Mononuclear cell (primary cell): ENCODE results near the gene STK17A. TPM values are rescaled to one million over a fixed set of nuclear protein-coding genes. Genes with fewer than 3 reads are reported as not detected.
"Not testable (repeated sequence)": the region's sequence is repeated elsewhere in the genome, so short reads cannot be mapped to it uniquely, and the experiment has no call there.

Source experiments
- H3K27me3 ChIP-seq: 2 replicates; pipeline ENCODE4 v1.6.0; 2011; ENCODE audit warnings: low read length, control low read depth; ENCODE audit not compliant: insufficient read depth
- H3K4me1 ChIP-seq: 2 replicates; pipeline ENCODE4 v1.5.1; 2011; ENCODE audit warnings: mild to moderate bottlenecking, low read length, control low read depth; ENCODE audit not compliant: insufficient read depth
- H3K4me3 ChIP-seq: 2 replicates; pipeline ENCODE4 v1.5.1; 2011; ENCODE audit warnings: mild to moderate bottlenecking, low read length, moderate library complexity
- H3K9me3 ChIP-seq: 2 replicates; pipeline ENCODE4 v1.5.1; 2011; ENCODE audit warnings: low read depth, mild to moderate bottlenecking, control low read depth, low read length
- total RNA-seq: library from RNA; depleted of rRNA; stranded (reverse); fragments of >200 nt; gene quantifications from one replicate; pipeline ENCODE4 v1.2.3, GENCODE V29; 2012

STK17A gene
- total RNA-seq, 1 donor = 253 TPM

DNA sequence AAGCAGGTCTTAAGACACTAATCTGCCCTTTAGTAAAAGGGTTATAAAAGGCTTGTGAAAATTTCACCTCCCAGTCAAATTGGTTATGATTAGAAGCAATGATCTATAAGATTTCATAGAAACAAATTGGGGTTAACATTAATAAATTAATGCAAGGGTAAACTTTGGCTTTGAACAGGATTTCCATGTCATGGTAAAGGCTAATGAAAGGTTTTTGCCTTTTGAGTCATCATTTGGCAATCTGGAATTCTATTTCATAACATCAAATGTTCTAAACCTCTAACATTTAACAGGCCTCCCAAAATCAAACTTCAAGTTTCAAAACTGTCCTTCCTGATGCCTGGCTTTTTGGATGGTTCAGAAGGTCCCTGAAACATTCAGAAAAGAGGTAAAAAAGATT is 84.0 kb downstream of the STK17A start:
- H3K4me1 ChIP-seq = peaks cover 16% of the 10 kb centered on the region
- H3K27me3 ChIP-seq = no peaks in the 10 kb centered on the region
- peaks cover 17% of the 10 kb centered on the region for H3K9me3 ChIP-seq
- no peak overlapping the region for H3K4me3 ChIP-seq

- Histone ChIP-seq H3K4me1 (peaks cover 16% of the 10 kb centered on the region), H3K27me3 (no peaks in the 10 kb centered on the region), H3K4me3 (no peak overlapping the region), H3K9me3 (peaks cover 19% of the 10 kb centered on the region)
Observed at GRCh38 chr7:43668035-43668434, 85.1 kb downstream of the STK17A start.

DNA sequence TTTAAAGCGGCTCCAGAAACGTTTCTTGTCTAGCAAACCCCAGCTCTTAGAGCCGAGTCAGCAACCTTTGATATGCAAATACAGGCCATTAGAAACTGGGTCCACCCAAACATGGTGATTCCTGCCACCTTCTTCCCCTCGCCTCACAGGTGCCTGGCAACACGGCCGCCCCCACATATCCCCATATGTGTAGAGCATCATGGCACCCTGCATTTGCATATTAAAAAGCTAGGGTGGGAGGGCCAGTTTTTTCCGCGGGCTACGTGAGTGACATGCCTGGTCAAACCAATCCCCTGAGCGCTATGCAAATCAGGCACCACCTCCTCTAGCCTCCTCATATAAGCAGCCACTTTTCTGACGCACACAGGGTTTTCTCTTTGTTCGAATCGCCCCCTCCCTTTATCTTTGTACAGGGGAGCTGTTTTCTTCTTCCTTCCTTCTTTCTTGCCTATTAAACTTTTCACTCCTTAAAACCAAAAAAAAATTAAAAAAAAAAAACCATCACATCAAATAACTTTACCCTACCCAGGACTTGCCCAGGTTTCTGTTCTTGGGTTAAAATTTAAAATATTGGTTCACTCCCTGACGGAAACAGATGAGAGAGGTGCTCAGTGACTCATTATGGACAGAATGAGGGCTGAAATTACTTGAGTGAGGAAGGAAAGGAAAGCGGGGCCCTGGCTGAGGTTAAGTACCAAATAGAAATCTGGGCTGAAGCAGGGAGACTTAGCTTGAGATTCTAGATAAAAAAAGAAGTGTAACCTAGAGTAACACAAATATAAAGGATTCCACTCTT is 86.6 kb downstream of the STK17A start:
- Histone ChIP-seq H3K4me3 (no peak overlapping the region), H3K9me3 (peaks cover 23% of the 10 kb centered on the region)

GRCh38 chr7:43671521-43671920 is 88.6 kb downstream of the STK17A start:
- no peaks in the 10 kb centered on the region for H3K27me3 ChIP-seq
- peaks cover 12% of the 10 kb centered on the region for H3K4me1 ChIP-seq
- H3K4me3 ChIP-seq = no peak overlapping the region
- H3K9me3 ChIP-seq = peaks cover 23% of the 10 kb centered on the region

More for the DNA sequence above, 86.6 kb downstream of the STK17A start:
- no peaks in the 10 kb centered on the region for H3K27me3 ChIP-seq
- peaks cover 14% of the 10 kb centered on the region for H3K4me1 ChIP-seq

GRCh38 chr7:43673243-43673976 is 90.5 kb downstream of the STK17A start:
- not testable (repeated sequence) for H3K4me3 ChIP-seq, H3K27me3 ChIP-seq
- Histone ChIP-seq H3K4me1 (peaks cover 12% of the 10 kb centered on the region), H3K9me3 (peaks cover 12% of the 10 kb centered on the region)

DNA sequence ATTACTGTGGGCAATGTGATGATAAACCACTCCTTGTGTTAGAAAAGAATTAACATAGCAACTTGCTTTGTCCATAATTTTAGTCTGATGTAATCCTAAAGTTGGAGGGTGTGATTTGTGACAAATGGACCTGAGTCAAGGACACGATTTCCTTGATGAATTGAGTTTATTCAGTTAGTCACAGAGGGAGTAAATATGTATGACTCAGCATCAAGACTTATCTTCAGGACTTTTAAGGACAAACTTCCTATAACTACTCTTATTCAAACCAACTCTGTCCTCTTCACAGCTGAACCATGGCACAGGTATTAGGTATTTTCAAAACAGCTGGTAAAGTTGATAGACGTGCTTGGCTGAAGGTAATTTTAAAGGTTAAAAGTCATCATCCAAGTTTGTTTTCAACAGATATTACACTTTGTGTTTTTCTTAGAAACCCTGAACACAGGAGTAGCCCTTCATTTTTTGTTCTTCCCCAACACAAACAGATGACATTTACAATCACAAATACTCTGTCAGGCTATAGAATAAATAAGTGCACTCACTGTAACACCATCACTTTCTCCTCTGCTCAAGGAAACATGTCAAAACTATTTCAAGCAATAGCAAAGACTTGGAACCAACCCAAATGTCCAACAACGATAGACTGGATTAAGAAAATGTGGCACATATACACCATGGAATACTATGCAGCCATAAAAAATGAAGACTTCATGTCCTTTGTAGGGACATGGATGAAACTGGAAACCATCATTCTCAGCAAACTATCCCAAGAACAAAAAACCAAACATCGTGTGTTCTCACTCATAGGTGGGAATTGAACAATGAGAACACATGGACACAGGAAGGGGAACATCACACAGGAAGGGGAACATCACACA is 91.9 kb downstream of the STK17A start:
- H3K4me1 ChIP-seq = peaks cover 15% of the 10 kb centered on the region
- H3K4me3 ChIP-seq = no peak overlapping the region
- H3K27me3 ChIP-seq = no peaks in the 10 kb centered on the region

More for the DNA sequence above, 91.9 kb downstream of the STK17A start:
- H3K9me3 ChIP-seq = peaks cover 12% of the 10 kb centered on the region

Other genes starting within 250 kb of the STK17A start
- gene COA1, start 146.4 kb downstream of the STK17A start, total RNA-seq = 69.3 TPM
- gene BLVRA, start 175.6 kb downstream of the STK17A start, total RNA-seq = 24.1 TPM